Amniotic stem cell (primary cell): ENCODE data around the gene ARHGAP4.

Source experiments
- DNase-seq: peaks from one replicate; lab custom pipeline; 2025; lab: John Stamatoyannopoulos, UW

The ARHGAP4 gene

GRCh38 chrX:153963546-153963945, 37.5 kb upstream of the ARHGAP4 start:
- no peak for DNase-seq

DNA sequence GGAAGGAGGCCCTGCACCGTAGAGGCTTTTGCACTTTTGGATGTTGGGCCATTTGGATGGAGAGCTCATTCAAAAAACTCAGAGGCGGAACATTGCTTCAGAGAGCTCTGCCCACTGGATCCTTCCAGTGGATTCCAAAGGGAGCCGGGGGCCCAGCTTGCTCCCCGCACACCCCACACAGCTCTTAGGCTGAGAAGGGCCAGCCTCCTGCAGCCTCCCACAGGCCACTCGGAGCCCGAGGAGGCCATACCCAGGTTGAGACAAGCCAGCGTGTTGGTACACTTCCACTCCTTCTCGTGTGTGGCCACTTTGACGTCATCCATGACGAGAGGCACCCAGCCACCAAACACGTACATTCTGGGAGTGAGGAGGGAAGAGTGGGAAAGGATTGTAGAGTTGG, 35.2 kb upstream of the ARHGAP4 start:
- DNase-seq: no peak

GRCh38 chrX:153960786-153961185, 34.7 kb upstream of the ARHGAP4 start:
- no peak for DNase-seq

DNA sequence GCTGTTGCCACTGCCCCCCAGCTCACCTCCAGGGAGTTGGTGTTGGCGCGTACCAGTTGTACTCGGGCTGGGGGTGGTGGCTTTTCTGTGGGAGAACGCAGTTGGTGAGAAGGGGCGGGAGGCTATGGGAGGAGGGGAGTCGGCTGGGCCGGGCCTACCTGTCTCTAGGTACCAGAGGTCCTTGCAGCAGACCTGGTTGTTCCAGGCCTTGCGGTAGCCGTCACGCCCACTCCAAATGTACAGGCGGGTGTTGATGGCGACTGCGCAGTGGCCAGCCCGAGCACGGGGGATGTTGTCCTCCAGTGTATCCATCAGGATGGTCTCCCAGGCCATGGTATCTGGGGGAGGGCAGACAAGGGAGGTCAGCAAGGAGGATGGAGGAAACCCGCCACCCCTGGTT, 34.0 kb upstream of the ARHGAP4 start:
- no peak for DNase-seq

GRCh38 chrX:153959649-153960048, 33.6 kb upstream of the ARHGAP4 start:
- DNase-seq: no peak

DNA sequence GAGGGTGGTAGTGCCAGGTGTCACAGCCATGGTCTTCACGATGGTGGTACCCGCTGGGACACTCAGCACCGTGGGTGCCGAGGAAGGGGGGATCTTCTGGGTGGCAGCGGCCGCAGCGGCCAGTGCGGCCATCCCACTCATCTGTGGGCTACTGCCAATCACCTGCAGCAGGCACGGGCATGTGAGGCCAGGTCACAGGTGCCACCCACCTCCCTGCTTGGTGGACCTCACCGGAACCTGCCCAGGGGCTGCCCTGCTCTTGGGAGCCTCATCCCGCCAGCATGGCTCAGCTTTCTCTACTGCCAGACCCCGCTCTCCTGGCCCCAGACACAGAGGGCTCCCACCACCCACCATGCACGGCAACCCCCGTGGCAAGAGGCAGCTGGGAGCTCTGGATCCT, 32.5 kb upstream of the ARHGAP4 start:
- DNase-seq: no peak

DNA sequence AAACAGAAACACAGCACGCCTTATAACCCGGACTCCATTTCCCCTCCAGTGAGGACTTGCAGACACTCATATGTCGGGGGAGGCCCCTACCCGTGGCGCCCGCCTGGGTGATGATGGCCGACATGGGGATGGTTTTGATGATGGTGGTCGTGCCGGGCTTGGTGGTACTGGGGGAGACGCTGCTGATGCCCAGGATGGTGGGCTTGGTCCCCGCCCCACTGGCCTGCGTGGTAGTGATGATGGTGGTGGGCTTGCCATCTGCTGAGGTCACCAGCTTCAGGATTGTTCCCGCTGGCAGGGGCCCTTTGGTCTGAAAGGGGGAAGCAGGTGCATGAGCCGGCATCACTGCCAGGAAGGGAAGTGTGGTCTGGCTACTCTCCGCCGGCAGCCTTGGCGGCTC, 31.2 kb upstream of the ARHGAP4 start:
- no peak for DNase-seq

DNA sequence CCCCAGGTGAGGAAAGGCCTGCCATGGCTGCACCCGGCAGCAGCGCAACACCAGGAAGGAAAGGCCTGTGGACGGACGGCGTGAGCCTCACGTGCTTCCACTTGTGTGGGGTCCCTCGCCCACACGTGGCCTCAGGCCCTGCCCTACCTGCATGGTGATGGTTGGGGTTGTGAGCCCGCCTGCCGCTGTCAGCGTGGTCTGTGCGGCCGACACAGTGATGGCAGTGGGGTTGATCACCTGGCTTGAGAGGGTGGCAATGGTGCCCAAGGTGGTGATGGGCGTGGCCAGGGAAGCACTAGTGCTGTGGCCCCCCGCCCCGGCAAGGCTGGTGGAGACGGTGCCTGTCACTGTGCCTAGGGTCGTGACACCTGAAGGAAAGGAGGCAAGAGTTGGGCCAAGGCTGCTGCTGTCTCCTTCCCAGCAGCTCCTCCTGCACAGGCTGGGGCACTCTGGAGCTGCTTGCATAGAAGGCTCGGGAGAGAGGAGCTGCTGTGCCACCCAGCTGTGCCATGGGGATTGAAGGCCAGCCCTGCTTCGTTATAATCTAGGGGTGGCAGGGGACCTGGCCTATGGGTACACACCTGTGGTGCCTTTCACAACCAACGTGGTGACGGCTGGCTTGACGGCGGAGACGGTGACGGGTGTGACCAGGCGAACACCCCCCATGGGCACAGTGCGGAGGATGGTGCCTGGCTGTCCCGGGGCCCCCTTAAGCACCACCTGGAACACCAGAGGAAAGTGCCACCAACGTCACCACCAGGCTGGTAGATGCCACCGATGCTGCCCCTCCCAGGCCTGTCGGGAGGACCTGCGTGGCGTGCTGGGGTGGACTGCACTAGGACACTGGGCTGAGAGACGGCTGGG, 30.2 kb upstream of the ARHGAP4 start:
- DNase-seq: no peak

GRCh38 chrX:153955228-153955732, 29.2 kb upstream of the ARHGAP4 start:
- no peak for DNase-seq

GRCh38 chrX:153954558-153955227, 28.6 kb upstream of the ARHGAP4 start:
- DNase-seq: no peak

- no peak for DNase-seq
Observed at GRCh38 chrX:153953892-153954557, 28.0 kb upstream of the ARHGAP4 start.

DNA sequence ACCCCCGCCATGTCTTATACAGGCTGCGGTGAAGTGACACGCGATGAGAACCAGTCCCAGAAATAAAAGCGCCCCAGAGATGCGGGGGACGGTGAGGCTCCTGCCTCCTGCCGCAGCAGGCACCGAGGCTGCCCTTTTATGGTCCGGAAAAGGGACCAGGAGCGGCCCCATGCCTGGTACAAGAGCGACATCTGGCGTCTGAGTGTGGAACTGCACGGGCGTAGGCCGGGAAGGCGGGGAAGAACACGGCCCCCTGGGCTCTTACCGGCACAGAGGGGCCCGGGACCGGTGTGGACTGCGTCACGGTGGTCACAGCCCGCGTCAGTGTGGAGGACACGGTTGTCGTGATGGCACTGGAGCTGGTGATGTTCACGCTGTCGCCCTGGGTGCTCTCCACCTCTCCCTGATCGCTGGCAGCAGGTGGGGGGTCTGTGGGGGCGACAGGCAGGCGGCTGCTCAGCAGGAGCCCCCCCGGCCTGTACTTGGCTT, 27.3 kb upstream of the ARHGAP4 start:
- DNase-seq: no peak

DNA sequence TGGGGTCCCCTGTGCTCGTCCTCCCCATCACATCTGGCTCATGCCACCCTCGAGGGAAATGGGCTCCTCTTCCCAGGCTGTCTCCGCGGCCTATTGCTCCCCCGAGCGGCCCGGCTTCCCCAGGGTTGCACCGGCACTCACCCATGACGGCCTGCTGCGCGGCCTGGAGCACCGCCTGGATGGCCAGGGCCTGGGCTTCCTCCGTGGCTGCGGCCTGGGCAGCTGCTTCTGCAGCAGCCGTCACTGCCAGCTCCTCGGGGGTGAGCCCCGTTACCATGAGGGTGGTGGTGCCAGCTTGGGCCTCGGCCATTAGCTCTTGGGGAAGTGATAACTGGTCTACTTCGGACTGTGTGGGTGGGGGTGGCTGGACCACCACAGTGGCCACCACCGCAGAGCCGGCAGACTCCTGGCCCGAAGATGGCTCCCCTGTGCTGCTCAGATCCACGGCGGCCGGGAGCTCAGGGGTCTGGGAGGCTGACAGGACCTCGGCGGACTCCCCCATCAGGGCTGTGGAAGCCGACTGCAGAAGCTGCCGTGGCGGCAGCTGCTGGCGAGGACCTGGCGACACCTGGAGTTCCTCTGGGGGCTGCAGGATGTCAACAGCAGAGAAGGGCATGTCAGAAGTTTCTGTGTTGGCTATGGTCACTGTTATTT, 26.4 kb upstream of the ARHGAP4 start:
- DNase-seq: no peak

- no peak for DNase-seq
Observed at GRCh38 chrX:153951683-153952372, 25.8 kb upstream of the ARHGAP4 start.

DNA sequence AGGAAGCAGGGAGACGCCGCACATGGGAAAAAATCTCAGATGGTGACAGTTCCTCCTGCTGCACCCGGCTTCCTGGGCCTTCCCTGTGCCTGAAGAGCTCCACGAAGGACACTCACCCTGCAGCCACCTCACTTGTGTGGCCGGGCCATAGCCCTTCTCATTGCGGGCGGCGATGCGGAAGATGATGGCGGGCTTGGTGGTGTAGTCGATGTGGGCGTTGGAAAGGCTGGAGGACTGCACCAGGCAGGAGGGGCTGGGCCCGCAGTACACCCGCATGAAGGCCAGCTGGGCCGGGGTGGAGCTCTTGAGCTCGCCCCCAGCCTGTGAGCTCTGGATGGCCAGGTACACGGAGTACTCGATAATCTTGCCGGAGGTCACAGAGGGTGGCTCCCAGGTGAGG, 24.1 kb upstream of the ARHGAP4 start:
- DNase-seq: no peak

GRCh38 chrX:153948847-153949805, 23.1 kb upstream of the ARHGAP4 start:
- no peak for DNase-seq

GRCh38 chrX:153948002-153948466, 22.0 kb upstream of the ARHGAP4 start:
- no peak for DNase-seq

DNA sequence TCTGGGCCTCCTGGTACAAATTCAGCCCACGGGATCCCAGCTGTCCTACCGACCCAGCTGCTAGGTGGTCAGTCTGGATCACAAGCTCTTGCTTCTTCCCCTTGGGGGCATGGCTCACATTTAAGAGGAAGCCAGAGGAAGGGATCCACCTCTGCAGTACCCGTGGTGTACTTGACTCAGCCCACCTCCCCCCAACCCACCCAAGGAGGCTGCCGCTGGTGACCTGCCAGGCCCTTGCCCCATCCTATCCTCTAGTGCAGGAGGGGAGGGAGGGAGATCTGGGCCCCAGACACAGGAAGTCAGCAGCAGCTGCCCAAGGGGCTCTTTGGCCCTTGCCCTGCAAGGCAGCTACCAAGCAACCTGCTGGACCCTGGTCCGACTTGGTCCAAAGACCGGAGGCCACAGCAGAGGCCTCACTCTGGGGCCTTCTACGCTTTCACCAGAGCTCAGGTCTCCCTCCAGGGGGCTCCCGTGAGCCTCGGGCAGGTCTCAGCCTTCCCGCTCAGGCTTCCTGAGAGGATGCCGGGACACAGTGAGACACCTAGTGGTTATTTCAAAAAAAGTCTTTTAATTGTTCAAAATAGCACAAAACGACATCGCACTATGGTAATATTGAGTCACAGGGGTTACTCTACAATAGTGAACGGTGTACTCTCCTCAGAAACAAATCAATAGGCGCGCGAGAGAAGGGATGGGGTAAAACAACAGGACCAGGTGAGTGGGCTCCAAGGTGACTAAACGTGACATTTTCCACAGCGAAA, 21.1 kb upstream of the ARHGAP4 start:
- peak; percentile 3 for DNase-seq
